ENCODE data around the gene CAT. TPM values are rescaled to one million over a fixed set of nuclear protein-coding genes. Genes with fewer than 3 reads are reported as not detected.

The CAT gene
- polyA plus RNA-seq, 3 donors: 122 to 432 (median 429) TPM

DNA sequence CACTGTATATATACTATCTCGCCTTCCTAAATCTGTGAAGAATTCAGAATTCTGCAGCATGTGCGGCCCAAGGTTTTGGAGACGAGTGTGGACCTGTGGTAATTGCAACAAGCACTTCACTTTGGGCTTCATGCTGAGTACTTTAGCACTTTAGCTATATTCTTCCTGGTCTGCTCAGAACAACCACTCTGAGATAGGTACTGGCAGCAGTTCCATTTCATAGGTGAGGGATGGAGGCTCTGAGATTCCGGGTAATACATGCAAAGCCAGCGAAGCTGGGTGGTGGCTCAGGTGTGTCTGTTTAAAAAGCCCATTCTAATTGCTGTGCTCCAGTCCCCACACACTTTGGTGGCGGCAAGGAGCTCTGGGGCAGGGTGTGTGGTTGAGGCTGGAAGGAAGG lies 68.4 kb downstream of the CAT start:
- Histone ChIP-seq H2AFZ (ENCODE audit: insufficient read depth, low read depth, low read length, poor library complexity, severe bottlenecking) (no peak overlapping the region), H4K20me1 (ENCODE audit: insufficient read depth, low read length) (no peaks in the 10 kb centered on the region), H3K4me3 (replicated peaks in 1 of 3; ENCODE audit: low read depth in 2 of 3, low read length in 3 of 3) (no peak overlapping the region), H3K9me3 (replicated peaks in 1 of 2; ENCODE audit: control insufficient read depth in 1 of 2, insufficient read depth in 1 of 2, low read length in 2 of 2) (no peaks in the 10 kb centered on the region), H3K27ac (ENCODE audit: low read depth in 1 of 2, low read length in 2 of 2) (no peak overlapping the region), H3K27me3 (ENCODE audit: control insufficient read depth in 2 of 2, insufficient read depth in 2 of 2, low read length in 2 of 2) (no peaks in the 10 kb centered on the region), H3K36me3 (replicated peaks in 1 of 2; ENCODE audit: control insufficient read depth in 1 of 2, insufficient read depth in 2 of 2, low read length in 2 of 2) (no peaks in the 10 kb centered on the region), H3K79me2 (ENCODE audit: insufficient read depth, low read length) (no peaks in the 10 kb centered on the region), H3K9ac (ENCODE audit: insufficient read depth, low read length, poor library complexity, severe bottlenecking) (no peak overlapping the region), H3K4me2 (replicated peaks; ENCODE audit: extremely low read depth, low read length, poor library complexity, severe bottlenecking) (no peak overlapping the region), H3K4me1 (ENCODE audit: control insufficient read depth in 1 of 2, insufficient read depth in 2 of 2, low read length in 2 of 2) (peaks cover 24 to 35% of the 10 kb centered on the region in 2 donors)
- intact Hi-C loops (cut with micrococcal nuclease): no loop called here
- DNase-seq: no peak
- Mint-ChIP-seq H3K4me3 (no peak overlapping the region), H3K27ac (no peak overlapping the region), H3K4me1 (peaks cover 27% of the 10 kb centered on the region), H3K9me3 (no peaks in the 10 kb centered on the region), H3K36me3 (no peaks in the 10 kb centered on the region), H3K27me3 (ENCODE audit: low read depth in 3 of 3) (peaks cover 0 to 2% (median 0%) of the 10 kb centered on the region in 3 donors)
- no CpG with 5 or more reads among the region's 6 CpGs for WGBS (ENCODE audit: insufficient coverage)
- TF ChIP-seq, protein P1, sequence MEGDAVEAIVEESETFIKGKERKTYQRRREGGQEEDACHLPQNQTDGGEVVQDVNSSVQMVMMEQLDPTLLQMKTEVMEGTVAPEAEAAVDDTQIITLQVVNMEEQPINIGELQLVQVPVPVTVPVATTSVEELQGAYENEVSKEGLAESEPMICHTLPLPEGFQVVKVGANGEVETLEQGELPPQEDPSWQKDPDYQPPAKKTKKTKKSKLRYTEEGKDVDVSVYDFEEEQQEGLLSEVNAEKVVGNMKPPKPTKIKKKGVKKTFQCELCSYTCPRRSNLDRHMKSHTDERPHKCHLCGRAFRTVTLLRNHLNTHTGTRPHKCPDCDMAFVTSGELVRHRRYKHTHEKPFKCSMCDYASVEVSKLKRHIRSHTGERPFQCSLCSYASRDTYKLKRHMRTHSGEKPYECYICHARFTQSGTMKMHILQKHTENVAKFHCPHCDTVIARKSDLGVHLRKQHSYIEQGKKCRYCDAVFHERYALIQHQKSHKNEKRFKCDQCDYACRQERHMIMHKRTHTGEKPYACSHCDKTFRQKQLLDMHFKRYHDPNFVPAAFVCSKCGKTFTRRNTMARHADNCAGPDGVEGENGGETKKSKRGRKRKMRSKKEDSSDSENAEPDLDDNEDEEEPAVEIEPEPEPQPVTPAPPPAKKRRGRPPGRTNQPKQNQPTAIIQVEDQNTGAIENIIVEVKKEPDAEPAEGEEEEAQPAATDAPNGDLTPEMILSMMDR (IDR thresholded peaks at IDR 0.05): no peak

DNA sequence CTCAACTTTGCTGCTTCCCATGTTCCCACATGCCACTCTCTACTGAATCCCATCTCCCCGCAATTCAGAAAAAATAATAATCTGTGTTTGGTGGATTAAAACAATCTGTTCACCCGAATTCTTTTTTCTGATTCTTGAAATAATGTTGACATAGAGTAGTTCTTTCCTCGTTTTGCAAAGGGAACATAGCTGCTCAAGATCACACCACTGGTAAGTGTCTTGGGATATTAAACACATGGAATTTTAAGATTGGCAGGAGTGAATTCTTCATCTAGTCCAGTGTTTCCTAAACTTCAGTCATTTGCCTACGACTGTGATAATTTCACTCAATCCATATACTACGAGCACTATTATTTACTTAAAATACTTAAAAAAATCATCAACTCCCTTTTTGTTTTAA lies 68.9 kb downstream of the CAT start:
- peaks cover 26% of the 10 kb centered on the region for H3K4me1 Mint-ChIP-seq
- no peaks in the 10 kb centered on the region for H3K27me3 ChIP-seq (ENCODE audit: control insufficient read depth in 2 of 2, insufficient read depth in 2 of 2, low read length in 2 of 2)
- DNase-seq: no peak
- H3K79me2 ChIP-seq (ENCODE audit: insufficient read depth, low read length): no peaks in the 10 kb centered on the region
- H3K27ac ChIP-seq (ENCODE audit: low read depth in 1 of 2, low read length in 2 of 2): no peak overlapping the region
- H3K4me2 ChIP-seq (replicated peaks; ENCODE audit: extremely low read depth, low read length, poor library complexity, severe bottlenecking): no peak overlapping the region
- H3K9ac ChIP-seq (ENCODE audit: insufficient read depth, low read length, poor library complexity, severe bottlenecking): no peak overlapping the region
- H3K27me3 Mint-ChIP-seq (ENCODE audit: low read depth in 3 of 3): peaks cover 0 to 2% (median 0%) of the 10 kb centered on the region in 3 donors
- TF ChIP-seq, protein P1 (IDR thresholded peaks at IDR 0.05): no peak
- no peaks in the 10 kb centered on the region for H3K36me3 Mint-ChIP-seq
- H3K36me3 ChIP-seq (replicated peaks in 1 of 2; ENCODE audit: control insufficient read depth in 1 of 2, insufficient read depth in 2 of 2, low read length in 2 of 2): no peaks in the 10 kb centered on the region
- intact Hi-C loops (cut with micrococcal nuclease): no loop called here
- no peak overlapping the region for H3K4me3 Mint-ChIP-seq
- H2AFZ ChIP-seq (ENCODE audit: insufficient read depth, low read depth, low read length, poor library complexity, severe bottlenecking): no peak overlapping the region
- no peak overlapping the region for H3K4me3 ChIP-seq (replicated peaks in 1 of 3; ENCODE audit: low read depth in 2 of 3, low read length in 3 of 3)
- H3K4me1 ChIP-seq (ENCODE audit: control insufficient read depth in 1 of 2, insufficient read depth in 2 of 2, low read length in 2 of 2): peaks cover 21 to 31% of the 10 kb centered on the region in 2 donors
- WGBS (ENCODE audit: insufficient coverage): no CpG with 5 or more reads among the region's 5 CpGs
- no peaks in the 10 kb centered on the region for H4K20me1 ChIP-seq (ENCODE audit: insufficient read depth, low read length)
- H3K9me3 Mint-ChIP-seq: no peaks in the 10 kb centered on the region
- H3K9me3 ChIP-seq (replicated peaks in 1 of 2; ENCODE audit: control insufficient read depth in 1 of 2, insufficient read depth in 1 of 2, low read length in 2 of 2): no peaks in the 10 kb centered on the region
- no peak overlapping the region for H3K27ac Mint-ChIP-seq
